T-helper 2 cell treated with Interferon-gamma antibody and Interleukin-4, amounts not matched to agents 5 μg/mL and 100 μg/mL, for 36 hours (primary cell): ENCODE results near the gene ELOA2.
"Not testable (repeated sequence)": the region's sequence is repeated elsewhere in the genome, so short reads cannot be mapped to it uniquely, and the experiment has no call there.

Source experiments
- DNase-seq: peaks from one replicate; pipeline ENCODE4 v3.0.0; 2021; ENCODE audit warnings: low spot score
- H3K27ac Mint-ChIP-seq: one replicate; pipeline ENCODE4 v1.8.0; 2021; ENCODE audit warnings: mild to moderate bottlenecking, mixed read lengths
- H3K27me3 Mint-ChIP-seq: one replicate; pipeline ENCODE4 v1.8.0; 2021; ENCODE audit warnings: low read depth, mixed read lengths
- H3K36me3 Mint-ChIP-seq: one replicate; pipeline ENCODE4 v1.8.0; 2021; ENCODE audit warnings: low read depth, mixed read lengths
- H3K4me1 Mint-ChIP-seq: one replicate; pipeline ENCODE4 v1.8.0; 2021; ENCODE audit warnings: low read depth, mixed read lengths
- H3K4me3 Mint-ChIP-seq: one replicate; pipeline ENCODE4 v1.8.0; 2022; ENCODE audit warnings: mild to moderate bottlenecking, moderate library complexity, mixed read lengths
- H3K9me3 Mint-ChIP-seq: one replicate; pipeline ENCODE4 v1.8.0; 2021; ENCODE audit warnings: mixed read lengths

The ELOA2 gene

DNA sequence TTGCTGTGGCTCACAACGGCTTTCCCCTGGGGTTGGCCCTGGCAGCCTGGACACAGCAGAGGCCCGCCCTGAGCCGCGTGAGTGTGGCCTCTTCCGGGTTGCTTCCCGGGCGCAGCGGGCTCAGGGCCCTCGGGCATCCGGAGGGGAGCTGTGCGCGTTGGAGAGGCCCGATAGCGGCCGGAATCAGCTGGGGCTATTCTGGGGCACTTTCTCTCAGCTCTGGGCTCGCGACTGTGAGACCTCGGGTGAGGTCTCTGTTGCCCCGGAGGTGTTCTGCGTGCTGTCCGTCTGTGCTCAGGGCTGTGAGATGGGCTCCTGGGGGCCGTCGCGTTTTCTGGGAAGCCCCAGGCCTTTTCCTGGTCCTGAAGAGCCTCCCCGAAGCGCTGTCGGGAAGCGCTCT is 830 bp downstream of the ELOA2 start:
- H3K27ac Mint-ChIP-seq, H3K36me3 Mint-ChIP-seq, H3K4me3 Mint-ChIP-seq, H3K9me3 Mint-ChIP-seq, DNase-seq, H3K27me3 Mint-ChIP-seq, H3K4me1 Mint-ChIP-seq: not testable (repeated sequence)

DNA sequence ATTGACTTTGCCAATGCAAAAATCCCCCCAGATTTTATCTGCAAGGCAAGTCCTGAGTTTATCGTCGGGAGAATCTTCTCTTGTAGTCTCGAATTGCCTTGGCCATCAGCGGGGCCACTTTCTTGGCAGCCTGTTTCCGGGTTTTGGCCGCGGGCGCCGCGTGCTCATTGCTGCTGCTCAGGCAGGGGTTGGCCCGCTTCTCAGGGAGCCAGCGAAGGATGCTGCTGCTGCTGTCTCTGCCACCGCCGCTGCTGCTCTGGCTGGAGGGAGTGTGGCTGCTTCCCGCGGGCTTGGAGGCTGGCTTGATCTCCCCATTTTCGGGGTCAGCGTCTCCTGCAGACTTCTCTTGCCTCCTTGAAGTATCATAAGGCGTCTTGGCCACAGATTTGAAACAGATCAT is 2.5 kb downstream of the ELOA2 start:
- Mint-ChIP-seq H3K9me3 (no peaks in the 10 kb centered on the region), H3K27ac (no peak overlapping the region), H3K4me3 (no peak overlapping the region), H3K4me1 (no peaks in the 10 kb centered on the region), H3K36me3 (no peaks in the 10 kb centered on the region), H3K27me3 (peaks cover 5% of the 10 kb centered on the region)
- no peak for DNase-seq

DNA sequence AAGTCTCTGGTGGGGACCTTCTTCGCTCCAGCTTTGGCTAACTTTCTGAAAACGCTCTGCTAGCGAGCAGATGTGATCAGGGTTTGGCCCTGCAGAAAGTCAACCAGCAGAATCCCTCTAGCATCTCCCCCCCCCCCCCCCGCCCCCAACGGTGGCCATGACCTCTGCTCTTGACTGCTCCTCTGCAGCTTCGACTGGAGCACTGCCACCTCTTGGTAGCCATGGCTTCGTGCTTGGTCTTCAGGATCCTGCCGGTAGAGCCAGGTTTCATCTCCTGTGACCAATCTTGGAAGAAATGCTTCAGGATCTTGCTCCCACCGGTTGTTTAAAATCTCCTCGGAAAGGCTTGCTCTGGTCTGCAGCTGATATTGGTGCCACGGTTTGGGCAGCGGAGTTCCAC is 4.5 kb downstream of the ELOA2 start:
- H3K27me3 Mint-ChIP-seq, H3K4me1 Mint-ChIP-seq, DNase-seq, H3K36me3 Mint-ChIP-seq, H3K27ac Mint-ChIP-seq, H3K4me3 Mint-ChIP-seq, H3K9me3 Mint-ChIP-seq: not testable (repeated sequence)

DNA sequence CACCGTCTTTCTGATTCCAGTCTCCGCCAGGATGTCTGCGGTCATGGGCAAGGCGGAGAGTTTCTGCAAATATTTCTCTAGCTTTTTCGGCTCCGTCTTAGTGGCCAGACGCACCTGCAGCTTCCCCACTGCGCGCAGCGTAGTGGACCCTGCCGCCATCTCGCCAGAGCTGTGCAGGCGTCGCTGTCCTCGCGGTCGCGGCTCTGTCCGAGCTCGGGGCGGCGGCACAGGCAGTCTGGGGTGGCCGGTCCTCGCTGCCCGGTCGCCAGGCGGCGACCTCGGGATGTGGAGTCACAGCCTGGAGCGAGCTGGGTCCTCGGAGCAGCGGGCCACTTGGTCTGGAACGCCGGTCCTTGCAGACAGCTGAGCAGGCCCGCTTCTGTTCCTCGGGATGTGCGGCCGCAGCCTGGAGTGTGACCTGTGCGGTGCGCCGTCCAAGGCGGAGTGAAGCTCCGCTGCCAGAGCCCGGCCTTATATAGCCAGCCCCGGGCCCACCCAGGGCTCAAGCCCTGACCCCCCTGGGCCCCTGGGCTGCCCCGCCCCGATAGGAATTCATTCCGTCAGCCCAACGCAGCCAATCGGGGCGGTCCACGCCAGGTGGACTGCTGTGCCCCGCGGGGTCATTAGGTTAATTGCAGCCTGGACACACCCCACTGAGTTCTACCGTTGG is 5.6 kb downstream of the ELOA2 start:
- H3K36me3 Mint-ChIP-seq, H3K4me3 Mint-ChIP-seq, H3K27me3 Mint-ChIP-seq, DNase-seq, H3K4me1 Mint-ChIP-seq, H3K27ac Mint-ChIP-seq, H3K9me3 Mint-ChIP-seq: not testable (repeated sequence)

DNA sequence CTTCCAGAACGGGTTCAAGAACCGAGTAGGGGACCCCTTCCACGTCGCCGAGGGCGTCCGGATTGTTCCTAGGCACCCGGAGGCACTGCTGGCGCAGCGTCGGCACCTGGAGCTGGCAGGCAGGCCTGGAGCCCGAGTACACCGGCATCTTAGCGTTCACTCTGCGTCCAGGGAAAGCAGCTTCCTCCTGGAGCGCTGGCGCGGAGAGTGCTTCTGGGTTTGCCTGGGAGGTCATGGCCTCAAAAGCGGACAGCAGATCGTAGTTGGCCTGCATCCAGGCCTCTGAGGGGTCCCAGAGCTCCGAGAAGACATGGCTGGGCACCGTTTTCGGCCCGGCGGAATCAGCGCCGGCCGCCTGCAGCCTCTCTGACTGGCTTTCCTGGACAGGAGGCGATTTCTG is 6.7 kb downstream of the ELOA2 start:
- not testable (repeated sequence) for H3K4me1 Mint-ChIP-seq, H3K27me3 Mint-ChIP-seq, H3K4me3 Mint-ChIP-seq, H3K36me3 Mint-ChIP-seq, H3K27ac Mint-ChIP-seq, DNase-seq, H3K9me3 Mint-ChIP-seq

DNA sequence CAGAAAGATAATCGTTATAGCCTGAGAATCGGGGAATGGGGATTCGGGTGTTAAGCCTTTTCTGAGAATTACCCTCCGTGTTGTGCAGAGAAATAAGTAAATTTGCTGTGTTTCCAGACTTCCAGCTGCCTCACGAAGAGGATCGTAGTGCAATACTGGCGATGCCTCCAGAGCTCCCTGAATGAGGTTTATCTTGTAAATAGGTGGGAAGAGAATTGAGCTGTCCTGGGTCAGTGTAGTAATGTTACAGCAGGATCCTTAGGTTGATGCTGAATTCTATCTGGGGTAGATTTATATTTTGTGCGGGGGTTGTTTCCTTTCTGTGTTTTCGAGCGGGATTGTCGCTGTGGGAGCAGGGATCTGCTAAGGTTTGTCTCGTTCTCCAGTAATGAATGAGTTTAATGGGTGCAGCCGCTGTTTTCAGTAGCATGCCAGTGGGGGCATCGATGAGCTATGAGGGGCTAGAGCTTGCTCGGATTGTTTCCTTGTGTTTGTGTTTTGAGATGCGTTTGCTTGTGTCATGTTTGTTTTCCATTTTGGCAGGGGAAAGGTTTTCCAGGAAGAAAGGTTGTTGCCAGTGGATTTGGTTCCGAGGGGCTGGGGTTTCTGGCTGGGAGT is 9.8 kb downstream of the ELOA2 start:
- H3K27me3 Mint-ChIP-seq, H3K27ac Mint-ChIP-seq, H3K9me3 Mint-ChIP-seq, DNase-seq, H3K4me3 Mint-ChIP-seq, H3K4me1 Mint-ChIP-seq, H3K36me3 Mint-ChIP-seq: not testable (repeated sequence)

DNA sequence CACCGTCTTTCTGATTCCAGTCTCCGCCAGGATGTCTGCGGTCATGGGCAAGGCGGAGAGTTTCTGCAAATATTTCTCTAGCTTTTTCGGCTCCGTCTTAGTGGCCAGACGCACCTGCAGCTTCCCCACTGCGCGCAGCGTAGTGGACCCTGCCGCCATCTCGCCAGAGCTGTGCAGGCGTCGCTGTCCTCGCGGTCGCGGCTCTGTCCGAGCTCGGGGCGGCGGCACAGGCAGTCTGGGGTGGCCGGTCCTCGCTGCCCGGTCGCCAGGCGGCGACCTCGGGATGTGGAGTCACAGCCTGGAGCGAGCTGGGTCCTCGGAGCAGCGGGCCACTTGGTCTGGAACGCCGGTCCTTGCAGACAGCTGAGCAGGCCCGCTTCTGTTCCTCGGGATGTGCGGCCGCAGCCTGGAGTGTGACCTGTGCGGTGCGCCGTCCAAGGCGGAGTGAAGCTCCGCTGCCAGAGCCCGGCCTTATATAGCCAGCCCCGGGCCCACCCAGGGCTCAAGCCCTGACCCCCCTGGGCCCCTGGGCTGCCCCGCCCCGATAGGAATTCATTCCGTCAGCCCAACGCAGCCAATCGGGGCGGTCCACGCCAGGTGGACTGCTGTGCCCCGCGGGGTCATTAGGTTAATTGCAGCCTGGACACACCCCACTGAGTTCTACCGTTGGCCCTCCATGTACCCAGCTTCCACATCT is 11.5 kb downstream of the ELOA2 start:
- H3K4me1 Mint-ChIP-seq, H3K27ac Mint-ChIP-seq, H3K27me3 Mint-ChIP-seq, H3K4me3 Mint-ChIP-seq, DNase-seq, H3K36me3 Mint-ChIP-seq, H3K9me3 Mint-ChIP-seq: not testable (repeated sequence)

DNA sequence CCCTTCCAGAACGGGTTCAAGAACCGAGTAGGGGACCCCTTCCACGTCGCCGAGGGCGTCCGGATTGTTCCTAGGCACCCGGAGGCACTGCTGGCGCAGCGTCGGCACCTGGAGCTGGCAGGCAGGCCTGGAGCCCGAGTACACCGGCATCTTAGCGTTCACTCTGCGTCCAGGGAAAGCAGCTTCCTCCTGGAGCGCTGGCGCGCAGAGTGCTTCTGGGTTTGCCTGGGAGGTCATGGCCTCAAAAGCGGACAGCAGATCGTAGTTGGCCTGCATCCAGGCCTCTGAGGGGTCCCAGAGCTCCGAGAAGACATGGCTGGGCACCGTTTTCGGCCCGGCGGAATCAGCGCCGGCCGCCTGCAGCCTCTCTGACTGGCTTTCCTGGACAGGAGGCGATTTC is 12.6 kb downstream of the ELOA2 start:
- not testable (repeated sequence) for H3K4me1 Mint-ChIP-seq

DNA sequence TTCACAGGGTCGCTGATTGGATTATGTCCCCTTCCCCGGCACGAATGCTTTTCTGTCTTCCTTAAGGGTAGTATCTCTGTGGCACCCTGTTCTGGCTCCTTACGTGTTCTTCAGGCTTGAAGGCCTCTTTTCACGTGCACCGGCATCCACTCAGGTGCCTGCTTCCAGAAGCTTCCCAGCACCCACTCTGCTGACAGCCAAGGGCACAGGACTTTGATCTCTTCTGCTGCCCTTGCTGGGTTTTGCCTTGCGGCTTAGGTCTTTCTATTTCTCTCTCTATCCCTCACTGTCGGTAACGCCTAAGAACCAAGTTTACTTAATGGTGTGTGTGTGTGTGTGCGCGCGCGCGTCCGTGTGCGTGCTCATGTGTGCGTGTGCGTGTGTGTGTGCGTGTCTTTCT is 14.7 kb downstream of the ELOA2 start:
- not testable (repeated sequence) for H3K36me3 Mint-ChIP-seq, H3K4me1 Mint-ChIP-seq, H3K27me3 Mint-ChIP-seq, H3K4me3 Mint-ChIP-seq, H3K9me3 Mint-ChIP-seq, DNase-seq, H3K27ac Mint-ChIP-seq

More for the DNA sequence above, 12.6 kb downstream of the ELOA2 start:
- DNase-seq, H3K36me3 Mint-ChIP-seq, H3K27me3 Mint-ChIP-seq, H3K9me3 Mint-ChIP-seq, H3K4me3 Mint-ChIP-seq, H3K27ac Mint-ChIP-seq: not testable (repeated sequence)

DNA sequence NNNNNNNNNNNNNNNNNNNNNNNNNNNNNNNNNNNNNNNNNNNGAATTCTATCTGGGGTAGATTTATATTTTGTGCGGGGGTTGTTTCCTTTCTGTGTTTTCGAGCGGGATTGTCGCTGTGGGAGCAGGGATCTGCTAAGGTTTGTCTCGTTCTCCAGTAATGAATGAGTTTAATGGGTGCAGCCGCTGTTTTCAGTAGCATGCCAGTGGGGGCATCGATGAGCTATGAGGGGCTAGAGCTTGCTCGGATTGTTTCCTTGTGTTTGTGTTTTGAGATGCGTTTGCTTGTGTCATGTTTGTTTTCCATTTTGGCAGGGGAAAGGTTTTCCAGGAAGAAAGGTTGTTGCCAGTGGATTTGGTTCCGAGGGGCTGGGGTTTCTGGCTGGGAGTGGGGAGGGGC is 15.6 kb downstream of the ELOA2 start:
- H3K36me3 Mint-ChIP-seq, H3K27ac Mint-ChIP-seq, H3K4me3 Mint-ChIP-seq, H3K27me3 Mint-ChIP-seq, H3K4me1 Mint-ChIP-seq, H3K9me3 Mint-ChIP-seq, DNase-seq: not testable (repeated sequence)
